ENCODE data around the gene ATF7. TPM values are rescaled to one million over a fixed set of nuclear protein-coding genes. Genes with fewer than 3 reads are reported as not detected.

ATF7 gene
- total RNA-seq, 2 donors from 2014 or later, result 37.9 to 46.7 TPM

DNA sequence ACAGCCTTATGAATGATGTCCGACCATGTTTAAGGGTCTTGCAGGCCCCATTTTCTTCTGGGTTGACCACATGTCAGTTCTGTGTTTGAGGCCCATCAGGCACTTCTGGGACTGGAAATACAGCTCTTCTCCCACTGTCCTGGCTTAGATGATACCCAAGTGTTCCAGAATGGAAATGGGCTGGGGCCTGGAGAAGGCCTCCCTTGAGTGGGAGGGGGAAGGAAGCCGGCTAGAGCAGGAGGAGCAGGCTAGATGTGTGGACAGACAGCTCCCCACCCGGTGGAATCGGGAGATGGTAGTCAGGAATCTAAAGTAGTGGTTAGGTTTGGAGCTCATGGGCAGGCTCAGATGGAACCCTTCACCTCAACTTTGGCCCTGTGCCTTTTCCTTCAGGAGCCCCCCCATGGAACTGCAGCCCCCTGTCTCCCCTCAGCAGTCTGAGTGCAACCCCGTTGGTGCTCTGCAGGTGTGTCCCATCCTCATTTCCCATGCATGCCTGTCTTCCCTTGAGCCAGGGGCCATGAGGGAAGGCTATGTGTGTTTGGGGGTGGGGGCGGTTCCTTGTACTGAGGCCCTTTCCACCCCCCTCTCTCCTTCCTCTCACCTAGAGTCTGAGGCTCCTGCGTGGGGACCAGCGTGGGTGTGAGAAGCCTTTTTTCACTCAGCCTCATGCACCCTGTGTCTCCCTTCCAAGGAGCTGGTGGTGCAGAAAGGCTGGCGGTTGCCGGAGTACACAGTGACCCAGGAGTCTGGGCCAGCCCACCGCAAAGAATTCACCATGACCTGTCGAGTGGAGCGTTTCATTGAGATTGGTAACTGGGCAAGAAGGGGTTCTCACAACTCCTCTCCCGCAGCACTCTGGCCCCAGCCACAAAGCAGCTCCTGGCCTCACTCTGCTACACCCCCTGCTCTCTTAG, 121.9 kb downstream of the ATF7 start:
- Histone ChIP-seq H3K27ac (no peak overlapping the region), H3K36me3 (no peaks in the 10 kb centered on the region)
- 71% methylated on average over 14 of the region's 14 CpGs for WGBS

DNA sequence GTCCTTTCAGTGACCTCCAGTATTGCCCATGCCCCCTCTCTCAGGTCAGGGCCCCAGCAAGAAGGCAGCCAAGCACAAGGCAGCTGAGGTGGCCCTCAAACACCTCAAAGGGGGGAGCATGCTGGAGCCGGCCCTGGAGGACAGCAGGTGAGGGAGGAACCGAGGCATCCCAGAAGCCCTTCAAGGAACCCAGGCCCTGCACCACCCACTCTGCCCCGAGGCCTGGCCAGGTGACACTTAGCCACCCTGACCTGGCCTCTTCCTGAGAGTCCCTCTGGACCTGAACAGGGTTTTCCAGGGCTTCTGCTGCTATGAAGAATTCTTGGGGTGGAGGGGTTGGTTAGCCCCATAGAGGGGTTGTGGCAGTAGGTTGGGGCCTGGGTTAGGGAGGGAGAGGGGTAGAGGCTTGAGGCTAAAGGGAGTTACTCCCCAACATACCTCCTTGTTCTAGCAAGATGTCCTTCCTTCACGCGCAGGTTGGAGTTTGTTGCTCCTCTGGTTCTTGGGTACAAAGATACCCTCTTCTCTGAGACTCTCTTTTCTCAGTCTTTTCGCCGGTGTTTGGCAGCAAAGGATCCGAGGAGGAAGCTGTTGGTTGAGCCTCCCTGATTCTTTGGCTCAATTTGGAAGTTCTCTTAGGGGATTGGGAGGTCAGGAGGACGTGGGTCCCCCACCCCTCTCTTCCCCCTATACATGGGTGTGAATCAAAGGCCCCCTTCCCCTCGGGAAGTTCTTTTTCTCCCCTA, 123.0 kb downstream of the ATF7 start:
- H3K27me3 ChIP-seq (replicated peaks; ENCODE audit: insufficient read depth), result no peaks in the 10 kb centered on the region
- DNase-seq (ENCODE audit: low spot score), result no peak
- H3K27ac ChIP-seq, result no peak overlapping the region
- WGBS, result 81% methylated on average over 10 of the region's 10 CpGs
- peaks cover 9% of the 10 kb centered on the region for H3K4me1 ChIP-seq (replicated peaks)
- H3K9me3 ChIP-seq, result no peaks in the 10 kb centered on the region
- no peak overlapping the region for H3K4me3 ChIP-seq
- intact Hi-C loops (cut with DNase I), result loop anchor here (5.0 to 10.0 kb wide), 3 partner anchors 51 to 448 kb away; partner anchors contain the start of genes AAAS, PCBP2 and TNS2
- H3K36me3 ChIP-seq, result no peaks in the 10 kb centered on the region
- no peak for TF ChIP-seq POLR2A (IDR thresholded peaks at IDR 0.05)
- TF ChIP-seq, protein P1, sequence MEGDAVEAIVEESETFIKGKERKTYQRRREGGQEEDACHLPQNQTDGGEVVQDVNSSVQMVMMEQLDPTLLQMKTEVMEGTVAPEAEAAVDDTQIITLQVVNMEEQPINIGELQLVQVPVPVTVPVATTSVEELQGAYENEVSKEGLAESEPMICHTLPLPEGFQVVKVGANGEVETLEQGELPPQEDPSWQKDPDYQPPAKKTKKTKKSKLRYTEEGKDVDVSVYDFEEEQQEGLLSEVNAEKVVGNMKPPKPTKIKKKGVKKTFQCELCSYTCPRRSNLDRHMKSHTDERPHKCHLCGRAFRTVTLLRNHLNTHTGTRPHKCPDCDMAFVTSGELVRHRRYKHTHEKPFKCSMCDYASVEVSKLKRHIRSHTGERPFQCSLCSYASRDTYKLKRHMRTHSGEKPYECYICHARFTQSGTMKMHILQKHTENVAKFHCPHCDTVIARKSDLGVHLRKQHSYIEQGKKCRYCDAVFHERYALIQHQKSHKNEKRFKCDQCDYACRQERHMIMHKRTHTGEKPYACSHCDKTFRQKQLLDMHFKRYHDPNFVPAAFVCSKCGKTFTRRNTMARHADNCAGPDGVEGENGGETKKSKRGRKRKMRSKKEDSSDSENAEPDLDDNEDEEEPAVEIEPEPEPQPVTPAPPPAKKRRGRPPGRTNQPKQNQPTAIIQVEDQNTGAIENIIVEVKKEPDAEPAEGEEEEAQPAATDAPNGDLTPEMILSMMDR (IDR thresholded peaks at IDR 0.05), result no peak
- no peak for TF ChIP-seq POLR2AphosphoS5 (IDR thresholded peaks at IDR 0.05)

More for the DNA sequence above, 121.9 kb downstream of the ATF7 start:
- intact Hi-C loops (cut with DNase I), result loop anchor here (5.0 to 10.0 kb wide), 3 partner anchors 52 to 449 kb away; partner anchors contain the start of genes AAAS, PCBP2 and TNS2
- TF ChIP-seq POLR2A (IDR thresholded peaks at IDR 0.05), result no peak
- TF ChIP-seq, protein P1 (IDR thresholded peaks at IDR 0.05), result no peak
- no peak for TF ChIP-seq POLR2AphosphoS5 (IDR thresholded peaks at IDR 0.05)
- Histone ChIP-seq H3K27me3 (replicated peaks; ENCODE audit: insufficient read depth) (no peaks in the 10 kb centered on the region), H3K9me3 (no peaks in the 10 kb centered on the region), H3K4me1 (replicated peaks) (peaks cover 9% of the 10 kb centered on the region), H3K4me3 (no peak overlapping the region)
- no peak for DNase-seq (ENCODE audit: low spot score)

DNA sequence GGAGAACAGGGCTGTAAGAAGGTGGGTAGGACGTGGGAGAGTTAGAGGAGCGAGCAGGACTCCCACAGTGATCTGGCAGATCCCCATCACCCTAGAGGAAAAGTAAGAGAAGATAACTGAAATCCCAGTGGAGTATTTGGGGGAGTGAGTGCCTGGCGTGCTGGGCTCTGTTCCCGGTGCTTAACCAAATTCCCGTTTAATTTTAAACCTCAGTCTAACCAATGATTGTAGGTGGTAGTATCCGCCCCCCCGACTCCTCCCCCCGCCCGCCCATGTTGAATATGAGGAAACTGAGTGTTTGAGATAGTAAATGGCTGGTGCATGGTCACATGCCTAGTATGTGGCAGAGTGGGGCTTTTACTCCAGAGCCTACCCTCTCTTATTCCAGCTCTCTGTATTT, 123.9 kb downstream of the ATF7 start:
- TF ChIP-seq, protein P1 (IDR thresholded peaks at IDR 0.05), result no peak
- no peak for TF ChIP-seq POLR2A (IDR thresholded peaks at IDR 0.05)
- no peak for TF ChIP-seq POLR2AphosphoS5 (IDR thresholded peaks at IDR 0.05)
- no peaks in the 10 kb centered on the region for H3K36me3 ChIP-seq
- intact Hi-C loops (cut with DNase I), result loop anchor here (5.0 to 10.0 kb wide), 3 partner anchors 50 to 448 kb away; partner anchors contain the start of genes AAAS, PCBP2 and TNS2
- 63% methylated on average over 9 of the region's 9 CpGs for WGBS
- no peak overlapping the region for H3K27ac ChIP-seq
- no peaks in the 10 kb centered on the region for H3K9me3 ChIP-seq
- no peak for DNase-seq (ENCODE audit: low spot score)
- no peak overlapping the region for H3K4me3 ChIP-seq
- no peaks in the 10 kb centered on the region for H3K27me3 ChIP-seq (replicated peaks; ENCODE audit: insufficient read depth)
- H3K4me1 ChIP-seq (replicated peaks), result peaks cover 9% of the 10 kb centered on the region

DNA sequence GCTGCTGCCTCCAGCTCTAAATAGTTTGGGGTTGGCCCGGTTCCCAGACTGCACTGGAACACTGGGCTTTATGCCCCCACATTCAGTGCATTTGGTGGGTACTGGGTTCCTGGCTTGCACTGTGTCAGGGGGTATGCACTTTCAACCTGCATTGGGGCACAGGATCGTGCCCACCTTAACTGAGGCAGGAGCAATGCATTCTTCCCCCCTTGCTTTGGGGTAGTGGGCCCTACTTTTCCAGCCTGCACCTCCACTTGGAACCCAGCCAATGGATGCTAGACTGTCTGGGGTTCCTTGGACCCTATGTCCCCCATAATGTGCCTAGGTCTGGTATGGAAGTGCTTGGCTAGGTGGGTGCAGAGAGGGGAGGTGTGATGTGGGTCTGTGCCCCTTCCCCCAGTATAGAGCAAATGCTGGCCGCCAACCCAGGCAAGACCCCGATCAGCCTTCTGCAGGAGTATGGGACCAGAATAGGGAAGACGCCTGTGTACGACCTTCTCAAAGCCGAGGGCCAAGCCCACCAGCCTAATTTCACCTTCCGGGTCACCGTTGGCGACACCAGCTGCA, 124.5 kb downstream of the ATF7 start:
- Histone ChIP-seq H3K27ac (peak overlapping the region; percentile 95 to 97), H3K4me3 (peak overlapping the region; percentile 50 to 65), H3K9me3 (no peaks in the 10 kb centered on the region), H3K27me3 (replicated peaks; ENCODE audit: insufficient read depth) (no peaks in the 10 kb centered on the region), H3K36me3 (no peaks in the 10 kb centered on the region), H3K4me1 (replicated peaks) (peaks cover 9% of the 10 kb centered on the region)
- no peak for DNase-seq (ENCODE audit: low spot score)
- intact Hi-C loops (cut with DNase I), result loop anchor here (5.0 to 10.0 kb wide), 3 partner anchors 49 to 447 kb away; partner anchors contain the start of genes AAAS, PCBP2 and TNS2
- TF ChIP-seq POLR2A (IDR thresholded peaks at IDR 0.05), result no peak
- no peak for TF ChIP-seq POLR2AphosphoS5 (IDR thresholded peaks at IDR 0.05)
- TF ChIP-seq, protein P1 (IDR thresholded peaks at IDR 0.05), result no peak
- 65% methylated on average over 10 of the region's 10 CpGs for WGBS
